Peyer's patch (tissue), 4 donors: ENCODE results near the gene ENTPD3. TPM values are rescaled to one million over a fixed set of nuclear protein-coding genes. Genes with fewer than 3 reads are reported as not detected.

Source experiments
- DNase-seq, 3 donors: peaks; one replicate each; pipeline ENCODE4 v3.0.0-alpha.2; 2017 to 2019
- H3K27ac ChIP-seq, 4 donors: fragments of 200-600 bp; sonication (generic); one replicate each; pipeline ENCODE4 v1.5.1; 2016 to 2019
- H3K27me3 ChIP-seq, 2 donors: fragments of 200-600 bp; sonication (generic); one replicate each; pipeline ENCODE4 v1.5.1; 2019
- H3K36me3 ChIP-seq, 3 donors: fragments of 200-600 bp; sonication (generic); one replicate each; pipeline ENCODE4 v1.5.1; 2016 to 2019
- H3K4me1 ChIP-seq, 4 donors: fragments of 200-600 bp; sonication (generic); one replicate each; pipeline ENCODE4 v1.5.1; 2016 to 2019
- H3K4me3 ChIP-seq, 4 donors: fragments of 200-600 bp; sonication (generic); 1 replicate in 3 of 4; 2 replicates in 1 of 4; pipeline ENCODE4 v1.5.1; 2016 to 2019; ENCODE audit warnings: mild to moderate bottlenecking in 1 of 4
- H3K9me3 ChIP-seq, 4 donors: fragments of 200-600 bp; sonication (generic); one replicate each; pipeline ENCODE4 v1.5.1; 2016 to 2019; ENCODE audit warnings: mild to moderate bottlenecking in 1 of 4
- CTCF ChIP-seq, 6 experiments: fragments of 450-650 bp in 4 of 6; fragments of 200-600 bp in 2 of 6; sonication (generic) in 1 of 6; IDR thresholded peaks; one replicate each; pipeline ENCODE4 v1.5.1; 2017 to 2019; ENCODE audit warnings: antibody characterized with exemption in 6 of 6, mild to moderate bottlenecking in 3 of 6, moderate library complexity in 1 of 6
- POLR2A ChIP-seq, 2 donors: fragments of 450-650 bp; IDR thresholded peaks; one replicate each; pipeline ENCODE4 v1.5.1; 2017; ENCODE audit warnings: antibody characterized with exemption in 2 of 2, mild to moderate bottlenecking in 2 of 2, moderate library complexity in 2 of 2
- total RNA-seq, 4 donors: library from RNA; depleted of rRNA; stranded (reverse); fragments of >200 nt; gene quantifications; one replicate each; pipeline ENCODE4 v1.1.0, GENCODE V29; 2016

Gene ENTPD3
- total RNA-seq, 4 donors from 2014 or later = 0.53 to 1.2 (median 0.67) TPM; not detected in 1

GRCh38 chr3:40427045-40427669 lies 40.2 kb downstream of the ENTPD3 start:
- H3K27me3 ChIP-seq = no peaks in the 10 kb centered on the region
- H3K27ac ChIP-seq = no peak overlapping the region
- H3K4me3 ChIP-seq = no peak overlapping the region
- no peaks in the 10 kb centered on the region for H3K4me1 ChIP-seq
- H3K9me3 ChIP-seq = no peaks in the 10 kb centered on the region
- no peaks in the 10 kb centered on the region for H3K36me3 ChIP-seq
- DNase-seq = no peak
- no peak for TF ChIP-seq POLR2A (IDR thresholded peaks at IDR 0.05)
- no peak for TF ChIP-seq CTCF (IDR thresholded peaks at IDR 0.05)

- TF ChIP-seq POLR2A (IDR thresholded peaks at IDR 0.05) = no peak
- TF ChIP-seq CTCF (IDR thresholded peaks at IDR 0.05) = peak in 1 of 6 experiments; percentile 7
- Histone ChIP-seq H3K36me3 (no peaks in the 10 kb centered on the region), H3K9me3 (no peaks in the 10 kb centered on the region), H3K4me3 (no peak overlapping the region), H3K27me3 (no peaks in the 10 kb centered on the region), H3K27ac (no peak overlapping the region), H3K4me1 (no peaks in the 10 kb centered on the region)
- no peak for DNase-seq
Observed at GRCh38 chr3:40432793-40433192, 45.8 kb downstream of the ENTPD3 start.

- Histone ChIP-seq H3K4me1 (no peaks in the 10 kb centered on the region), H3K27me3 (no peaks in the 10 kb centered on the region), H3K9me3 (no peaks in the 10 kb centered on the region), H3K4me3 (no peak overlapping the region), H3K36me3 (no peaks in the 10 kb centered on the region), H3K27ac (no peak overlapping the region)
- DNase-seq = no peak
- no peak for TF ChIP-seq CTCF (IDR thresholded peaks at IDR 0.05)
- TF ChIP-seq POLR2A (IDR thresholded peaks at IDR 0.05) = no peak
Observed at GRCh38 chr3:40437889-40438288, 50.9 kb downstream of the ENTPD3 start.

- TF ChIP-seq CTCF (IDR thresholded peaks at IDR 0.05) (no peak), POLR2A (IDR thresholded peaks at IDR 0.05) (no peak)
- Histone ChIP-seq H3K4me3 (no peak overlapping the region), H3K9me3 (no peaks in the 10 kb centered on the region), H3K27ac (no peak overlapping the region), H3K36me3 (no peaks in the 10 kb centered on the region), H3K27me3 (no peaks in the 10 kb centered on the region), H3K4me1 (no peaks in the 10 kb centered on the region)
- DNase-seq = no peak
Observed at GRCh38 chr3:40445062-40445461, 58.1 kb downstream of the ENTPD3 start.

GRCh38 chr3:40445880-40446279 lies 58.9 kb downstream of the ENTPD3 start:
- TF ChIP-seq CTCF (IDR thresholded peaks at IDR 0.05) (no peak), POLR2A (IDR thresholded peaks at IDR 0.05) (no peak)
- H3K27ac ChIP-seq = no peak overlapping the region
- H3K27me3 ChIP-seq = no peaks in the 10 kb centered on the region
- no peak for DNase-seq
- H3K4me3 ChIP-seq = no peak overlapping the region
- no peaks in the 10 kb centered on the region for H3K9me3 ChIP-seq
- H3K36me3 ChIP-seq = no peaks in the 10 kb centered on the region
- no peaks in the 10 kb centered on the region for H3K4me1 ChIP-seq

- no peaks in the 10 kb centered on the region for H3K36me3 ChIP-seq
- no peak for DNase-seq
Observed at GRCh38 chr3:40450438-40450837, 63.5 kb downstream of the ENTPD3 start.

More at GRCh38 chr3:40450438-40450837, 63.5 kb downstream of the ENTPD3 start:
- TF ChIP-seq CTCF (IDR thresholded peaks at IDR 0.05) = no peak
- TF ChIP-seq POLR2A (IDR thresholded peaks at IDR 0.05) = no peak
- H3K4me1 ChIP-seq = peaks cover 0 to 7% (median 0%) of the 10 kb centered on the region in 4 donors
- no peak overlapping the region for H3K27ac ChIP-seq
- H3K9me3 ChIP-seq = no peaks in the 10 kb centered on the region
- H3K4me3 ChIP-seq = no peak overlapping the region
- no peaks in the 10 kb centered on the region for H3K27me3 ChIP-seq
